ENCODE results near the gene ABHD12. TPM values are rescaled to one million over a fixed set of nuclear protein-coding genes. Genes with fewer than 3 reads are reported as not detected.

The ABHD12 gene
- total RNA-seq, 2 experiments from 2014 or later: 27.9 to 29.2 TPM

DNA sequence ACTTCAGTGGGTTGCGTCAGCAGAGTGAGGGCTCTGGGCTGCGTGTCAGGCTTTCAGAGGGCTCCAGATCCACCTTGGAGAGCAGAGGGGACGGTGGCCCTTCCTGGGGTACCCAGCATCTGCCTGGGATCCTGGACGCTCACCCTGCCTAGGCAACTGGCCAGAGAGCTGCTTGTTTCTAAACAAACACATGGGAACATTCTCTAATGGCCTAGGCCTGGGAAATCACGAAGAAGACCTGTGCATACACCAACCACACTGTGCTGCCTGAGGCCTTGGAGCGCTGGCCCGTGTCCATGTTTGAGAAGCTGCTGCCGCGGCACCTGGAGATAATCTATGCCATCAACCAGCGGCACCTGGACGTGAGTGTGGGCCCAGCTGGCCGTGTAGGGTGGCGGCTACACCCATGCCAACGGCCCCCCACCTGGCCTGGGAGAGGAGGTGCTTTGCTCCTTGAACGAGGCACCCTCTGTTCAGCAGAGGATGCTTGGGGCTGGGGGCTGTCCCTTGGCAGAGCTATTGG, 110.5 kb downstream of the ABHD12 start:
- no peaks in the 10 kb centered on the region for H3K4me1 Mint-ChIP-seq
- H3K9me3 Mint-ChIP-seq (ENCODE audit: low read depth): no peaks in the 10 kb centered on the region
- H3K36me3 Mint-ChIP-seq: peaks cover under 1% of the 10 kb centered on the region
- no peak for DNase-seq
- CTCF ChIA-PET: no interaction called here
- H3K27ac Mint-ChIP-seq: no peak overlapping the region
- ATAC-seq: no peak
- H3K4me3 Mint-ChIP-seq: no peak overlapping the region
- H3K27me3 Mint-ChIP-seq: no peaks in the 10 kb centered on the region

DNA sequence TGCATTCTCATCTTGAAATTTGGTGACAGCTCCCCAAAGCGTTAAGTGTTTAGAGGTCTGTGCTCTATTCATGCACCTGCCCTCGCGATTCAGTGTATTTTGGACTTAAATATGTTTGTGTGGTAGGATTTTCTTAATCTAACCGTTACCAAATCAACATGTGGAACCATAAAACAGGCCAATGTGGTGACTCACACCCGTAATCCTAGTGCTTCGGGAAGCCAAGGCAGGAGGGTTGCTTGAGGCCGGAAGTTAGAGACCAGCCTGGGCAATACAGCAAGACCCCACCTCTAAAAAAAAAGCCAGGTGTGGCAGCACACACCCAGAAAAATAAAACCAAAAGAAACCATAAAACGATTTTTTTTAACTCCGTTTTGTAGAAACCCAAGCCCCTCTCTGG, 111.2 kb downstream of the ABHD12 start:
- H3K4me3 Mint-ChIP-seq: no peak overlapping the region
- no peaks in the 10 kb centered on the region for H3K9me3 Mint-ChIP-seq (ENCODE audit: low read depth)
- ATAC-seq (no peak), DNase-seq (no peak)
- H3K27ac Mint-ChIP-seq: no peak overlapping the region
- CTCF ChIA-PET: no interaction called here
- no peaks in the 10 kb centered on the region for H3K36me3 Mint-ChIP-seq
- H3K27me3 Mint-ChIP-seq: no peaks in the 10 kb centered on the region
- no peaks in the 10 kb centered on the region for H3K4me1 Mint-ChIP-seq

DNA sequence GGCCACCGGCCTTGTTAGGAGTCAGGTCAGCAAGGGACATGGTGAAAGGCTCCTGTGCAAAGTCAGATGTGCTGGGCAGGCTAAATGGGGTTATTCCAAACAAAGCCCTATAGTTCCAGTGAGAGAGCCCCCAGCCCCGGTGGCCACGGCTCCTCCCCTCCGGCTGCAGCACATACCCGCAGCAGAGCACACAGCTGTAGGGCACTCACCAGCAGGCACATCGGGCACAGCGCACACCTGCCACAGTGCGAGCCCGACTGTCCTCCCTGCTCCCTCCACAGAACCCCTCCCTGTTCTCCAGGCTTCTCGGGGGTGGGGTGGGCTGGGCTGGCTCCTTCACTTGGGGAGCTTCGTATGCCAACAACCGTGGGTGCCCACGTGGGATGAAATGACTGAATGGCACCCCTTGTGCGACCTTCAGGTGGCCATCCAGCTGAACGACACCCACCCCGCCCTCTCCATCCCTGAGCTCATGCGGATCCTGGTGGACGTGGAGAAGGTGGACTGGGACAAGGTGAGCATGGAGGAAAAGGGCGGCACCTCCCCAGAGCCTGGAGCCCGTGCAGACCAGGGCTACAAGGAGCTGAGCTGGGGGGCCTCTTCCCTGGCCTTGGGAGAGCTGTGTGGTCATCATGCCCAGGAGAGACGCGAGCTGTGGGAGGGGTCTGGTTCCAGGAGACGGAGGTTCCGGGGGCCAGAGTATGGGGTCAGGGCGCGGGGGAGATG, 111.8 kb downstream of the ABHD12 start:
- CTCF ChIA-PET: no interaction called here
- no peak for ATAC-seq
- no peaks in the 10 kb centered on the region for H3K36me3 Mint-ChIP-seq
- H3K9me3 Mint-ChIP-seq (ENCODE audit: low read depth): no peaks in the 10 kb centered on the region
- H3K4me1 Mint-ChIP-seq: no peaks in the 10 kb centered on the region
- H3K27me3 Mint-ChIP-seq: no peaks in the 10 kb centered on the region
- no peak overlapping the region for H3K4me3 Mint-ChIP-seq
- no peak overlapping the region for H3K27ac Mint-ChIP-seq
- no peak for DNase-seq

DNA sequence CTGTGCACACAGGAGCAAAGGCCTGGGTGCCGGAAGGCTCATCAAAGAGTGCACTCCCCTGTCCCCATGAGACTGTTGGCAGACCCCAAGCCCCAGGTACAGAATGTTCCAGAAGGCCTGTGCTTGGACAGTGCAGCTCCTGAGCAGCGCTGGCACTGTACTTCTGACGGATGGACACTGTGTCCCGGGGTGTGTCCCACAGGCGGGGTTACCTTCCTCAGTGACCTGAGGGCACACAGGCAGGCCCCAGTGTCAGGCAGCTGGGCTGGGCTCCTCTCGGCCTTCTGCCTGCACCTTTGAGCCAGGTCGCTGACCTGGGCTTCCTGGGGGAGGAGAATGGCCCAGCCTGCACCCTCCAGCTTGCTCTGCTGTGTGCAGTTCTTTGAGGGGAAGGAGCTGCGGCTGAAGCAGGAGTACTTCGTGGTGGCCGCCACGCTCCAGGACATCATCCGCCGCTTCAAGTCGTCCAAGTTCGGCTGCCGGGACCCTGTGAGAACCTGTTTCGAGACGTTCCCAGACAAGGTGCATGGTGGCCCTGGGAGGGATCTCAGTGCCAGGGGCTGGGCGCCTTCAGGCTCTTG, 112.6 kb downstream of the ABHD12 start:
- ATAC-seq: no peak
- DNase-seq: no peak
- no peaks in the 10 kb centered on the region for H3K27me3 Mint-ChIP-seq
- H3K36me3 Mint-ChIP-seq: no peaks in the 10 kb centered on the region
- CTCF ChIA-PET: no interaction called here
- no peak overlapping the region for H3K4me3 Mint-ChIP-seq
- H3K4me1 Mint-ChIP-seq: no peaks in the 10 kb centered on the region
- H3K9me3 Mint-ChIP-seq (ENCODE audit: low read depth): no peaks in the 10 kb centered on the region
- no peak overlapping the region for H3K27ac Mint-ChIP-seq

DNA sequence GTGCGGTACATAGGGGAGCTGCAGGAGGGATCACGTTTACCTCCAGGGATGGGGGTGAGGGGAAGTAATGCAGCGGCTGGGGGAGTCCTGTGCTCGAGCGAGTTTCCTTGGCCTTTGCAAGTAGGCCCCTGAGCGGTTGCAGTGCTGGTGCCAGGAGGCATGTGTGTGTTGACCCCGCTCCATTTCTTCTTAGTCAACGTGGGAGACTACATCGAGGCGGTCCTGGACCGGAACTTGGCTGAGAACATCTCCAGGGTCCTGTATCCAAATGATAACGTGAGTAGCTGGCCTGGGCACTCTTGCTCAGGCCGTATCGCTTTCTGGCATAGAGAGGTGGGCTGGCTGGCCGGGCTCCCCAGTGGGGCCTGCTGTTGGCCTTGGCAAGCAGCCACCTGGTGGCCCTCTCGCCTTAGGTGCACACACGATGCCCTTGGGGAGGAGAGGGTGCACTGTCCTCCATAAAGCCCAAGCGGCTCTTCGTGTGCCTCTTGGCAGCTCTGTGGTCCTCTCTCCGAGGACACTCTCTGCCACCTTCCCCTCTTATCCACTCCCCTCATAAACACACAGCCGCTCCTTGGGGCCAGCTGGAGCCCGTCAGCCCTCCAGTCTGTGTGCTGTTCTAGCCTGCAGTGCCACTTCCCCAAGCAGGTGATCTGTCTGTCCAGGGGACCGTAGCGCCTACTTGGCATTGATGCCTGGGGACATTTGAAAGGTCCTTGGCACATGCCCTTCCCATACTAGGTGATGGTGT, 113.4 kb downstream of the ABHD12 start:
- H3K27ac Mint-ChIP-seq: no peak overlapping the region
- DNase-seq (no peak), ATAC-seq (no peak)
- H3K27me3 Mint-ChIP-seq: no peaks in the 10 kb centered on the region
- no peaks in the 10 kb centered on the region for H3K9me3 Mint-ChIP-seq (ENCODE audit: low read depth)
- H3K4me3 Mint-ChIP-seq: no peak overlapping the region
- CTCF ChIA-PET: no interaction called here
- no peaks in the 10 kb centered on the region for H3K4me1 Mint-ChIP-seq
- H3K36me3 Mint-ChIP-seq: no peaks in the 10 kb centered on the region

DNA sequence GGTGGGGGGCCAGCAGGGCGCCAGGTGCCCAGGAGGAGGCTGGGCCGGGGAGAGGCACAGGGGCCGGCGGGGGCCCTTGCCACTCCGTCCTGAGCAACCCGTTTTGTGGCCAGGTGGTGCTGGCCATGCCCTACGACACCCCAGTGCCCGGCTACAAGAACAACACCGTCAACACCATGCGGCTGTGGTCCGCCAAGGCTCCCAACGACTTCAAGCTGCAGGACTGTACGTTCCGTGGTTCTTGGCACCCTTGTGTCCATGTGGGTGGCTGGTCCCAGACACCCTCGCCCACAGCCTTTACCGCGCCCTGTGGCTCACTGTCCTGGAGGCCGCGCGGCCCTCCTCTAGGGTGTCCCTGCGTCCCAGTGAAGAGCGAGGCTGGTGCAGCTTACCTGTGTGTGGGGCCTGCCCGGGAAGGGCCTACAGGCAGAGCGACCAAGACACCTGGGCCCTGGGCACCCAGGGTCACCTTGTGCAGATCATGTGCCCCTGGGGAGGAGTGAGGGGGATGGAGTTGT, 114.0 kb downstream of the ABHD12 start:
- Mint-ChIP-seq H3K4me1 (no peaks in the 10 kb centered on the region), H3K36me3 (no peaks in the 10 kb centered on the region), H3K4me3 (no peak overlapping the region), H3K9me3 (ENCODE audit: low read depth) (no peaks in the 10 kb centered on the region), H3K27me3 (no peaks in the 10 kb centered on the region), H3K27ac (no peak overlapping the region)
- CTCF ChIA-PET: no interaction called here
- DNase-seq: no peak
- ATAC-seq: no peak

DNA sequence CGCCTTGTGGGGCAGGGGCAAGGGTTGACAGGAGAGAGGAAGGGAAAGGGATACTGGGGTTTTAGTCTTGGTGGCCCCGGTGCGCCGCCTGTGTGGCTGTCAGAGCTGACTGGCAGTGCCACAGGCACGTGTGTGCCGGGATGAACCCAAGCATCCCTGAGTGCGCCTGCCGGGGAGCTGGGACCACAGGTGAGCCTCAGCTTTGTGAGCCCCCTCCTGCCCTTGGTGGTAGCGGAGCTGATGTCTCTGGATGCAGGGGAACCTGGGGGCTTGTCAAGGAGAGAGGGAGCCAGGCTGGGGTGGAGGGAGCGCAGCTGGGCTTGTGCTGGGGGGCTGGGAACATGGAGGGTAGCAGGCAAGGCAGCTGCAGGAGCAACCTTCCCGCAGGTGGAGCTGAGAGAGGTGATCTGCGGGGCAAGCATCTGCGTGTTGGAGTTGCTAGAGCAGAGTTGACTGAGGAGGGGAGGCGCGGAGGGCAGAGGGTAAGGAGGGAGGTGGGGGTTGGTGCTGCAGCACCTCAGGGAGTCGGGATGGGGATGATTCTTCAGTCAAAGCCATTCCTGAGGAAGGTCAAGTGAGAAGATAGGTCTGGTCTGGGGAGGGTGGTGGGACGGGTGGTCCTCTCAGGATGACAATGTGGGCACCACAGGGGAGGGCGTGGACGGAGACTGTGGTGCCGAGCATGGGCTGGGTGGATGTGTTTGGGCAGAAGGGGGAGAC, 114.7 kb downstream of the ABHD12 start:
- ATAC-seq (no peak), DNase-seq (no peak)
- Mint-ChIP-seq H3K36me3 (peaks cover 3% of the 10 kb centered on the region), H3K27me3 (no peaks in the 10 kb centered on the region), H3K27ac (no peak overlapping the region), H3K9me3 (ENCODE audit: low read depth) (no peaks in the 10 kb centered on the region), H3K4me3 (no peak overlapping the region), H3K4me1 (no peaks in the 10 kb centered on the region)
- CTCF ChIA-PET: no interaction called here

DNA sequence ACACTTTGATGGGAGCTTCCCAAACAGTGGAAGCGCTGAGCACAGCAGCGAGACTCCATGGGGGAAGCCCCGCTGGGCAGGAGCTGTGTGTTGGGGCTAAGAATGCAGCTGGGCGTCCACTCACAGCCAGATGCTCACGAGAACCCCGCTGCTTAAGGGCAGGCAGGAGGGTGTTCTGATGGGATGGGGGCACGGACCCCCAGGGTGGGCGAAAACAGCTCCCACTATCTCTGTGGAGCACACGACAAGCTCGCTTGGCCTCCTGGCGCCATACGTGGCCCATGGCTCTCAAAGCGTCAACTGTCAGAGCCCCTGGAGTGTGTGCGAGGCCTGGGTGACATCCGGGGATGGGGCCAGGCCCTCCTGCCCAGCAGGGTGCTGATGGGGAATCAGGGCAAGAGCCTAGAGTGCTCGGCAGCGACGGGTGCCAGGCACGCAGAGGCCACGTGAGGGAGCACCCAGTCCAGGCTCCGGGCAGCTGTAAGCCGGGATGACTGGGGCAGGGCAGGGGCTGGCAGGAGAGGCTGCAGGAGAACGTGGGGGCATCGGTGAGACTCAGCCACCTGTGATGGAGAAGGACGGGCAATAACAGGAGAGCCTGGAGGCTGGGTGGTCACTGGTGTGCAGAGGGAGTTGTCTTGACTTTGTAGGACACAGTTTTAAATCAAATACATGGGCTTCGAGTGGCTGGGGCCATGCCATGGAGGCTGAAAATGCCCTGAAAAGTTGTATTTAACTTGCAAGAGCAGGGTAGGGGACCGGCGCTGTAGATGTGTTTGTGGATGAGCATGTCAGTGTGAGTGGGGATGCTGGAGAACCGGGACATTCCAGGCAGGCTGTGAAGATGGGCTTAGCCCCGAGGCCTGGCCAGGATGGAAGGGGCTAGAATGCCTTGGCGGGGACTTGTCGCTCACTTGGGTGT, 115.5 kb downstream of the ABHD12 start:
- Mint-ChIP-seq H3K4me3 (no peak overlapping the region), H3K27me3 (no peaks in the 10 kb centered on the region), H3K27ac (no peak overlapping the region), H3K36me3 (peaks cover 3% of the 10 kb centered on the region), H3K4me1 (no peaks in the 10 kb centered on the region), H3K9me3 (ENCODE audit: low read depth) (no peaks in the 10 kb centered on the region)
- CTCF ChIA-PET: no interaction called here
- ATAC-seq: no peak
- no peak for DNase-seq

DNA sequence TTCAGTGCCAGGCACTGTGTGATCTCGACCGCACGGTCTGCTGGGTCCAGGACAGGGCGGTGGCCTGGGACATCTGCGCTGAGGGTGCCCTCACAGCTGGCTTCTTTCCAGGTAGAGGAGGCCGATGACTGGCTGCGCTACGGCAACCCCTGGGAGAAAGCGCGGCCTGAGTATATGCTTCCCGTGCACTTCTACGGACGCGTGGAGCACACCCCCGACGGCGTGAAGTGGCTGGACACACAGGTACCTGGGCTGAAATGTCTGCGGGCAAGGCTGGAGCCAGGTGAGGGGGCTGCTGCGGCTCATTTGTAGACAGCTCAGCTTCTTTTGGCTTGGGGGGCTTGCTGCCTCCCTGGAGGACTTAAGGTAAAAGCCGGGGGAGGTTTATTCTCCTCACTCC, 116.2 kb downstream of the ABHD12 start:
- no peaks in the 10 kb centered on the region for H3K4me1 Mint-ChIP-seq
- H3K27me3 Mint-ChIP-seq: no peaks in the 10 kb centered on the region
- ATAC-seq (no peak), DNase-seq (no peak)
- H3K4me3 Mint-ChIP-seq: no peak overlapping the region
- H3K9me3 Mint-ChIP-seq (ENCODE audit: low read depth): no peaks in the 10 kb centered on the region
- no peak overlapping the region for H3K27ac Mint-ChIP-seq
- CTCF ChIA-PET: no interaction called here
- H3K36me3 Mint-ChIP-seq: peaks cover 3% of the 10 kb centered on the region

DNA sequence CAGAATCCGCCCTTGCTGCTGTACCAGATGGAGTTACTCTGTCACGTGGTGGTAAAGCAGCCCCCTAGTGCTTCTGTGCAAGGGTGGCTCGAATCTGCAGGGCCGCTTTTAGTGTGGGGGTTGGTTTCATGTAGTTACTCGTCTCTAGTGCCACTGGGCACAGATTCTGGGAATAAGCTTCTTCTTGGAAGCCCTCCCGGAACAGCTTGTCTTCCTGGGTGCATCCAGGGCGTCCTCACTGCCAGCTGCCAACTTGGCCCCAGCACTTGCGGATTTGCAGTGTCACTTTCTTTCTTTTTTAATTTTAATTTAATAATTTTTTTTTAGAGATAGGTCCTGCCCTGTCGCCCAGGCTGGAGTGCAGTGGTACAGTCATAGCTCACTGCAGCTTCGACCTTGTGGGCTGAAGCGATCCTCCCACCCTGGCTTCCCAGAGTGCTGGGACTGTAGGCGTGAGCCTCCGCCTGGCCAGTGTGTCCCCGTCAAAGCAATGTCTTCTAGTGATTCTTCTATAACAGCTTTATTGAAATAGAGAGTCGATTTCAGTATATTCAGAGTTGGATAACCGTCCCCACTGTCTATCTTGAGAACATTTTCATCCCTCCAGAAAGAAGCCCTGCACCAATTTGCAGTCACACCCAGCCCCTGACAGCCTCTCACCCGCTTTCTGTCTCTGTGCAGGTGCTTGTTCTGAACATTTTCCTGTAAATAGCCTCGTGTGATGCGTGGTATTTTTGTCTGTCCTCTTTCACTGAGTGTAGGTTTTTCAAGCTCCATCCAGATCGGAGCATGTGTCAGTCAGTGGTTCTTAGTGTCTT, 116.9 kb downstream of the ABHD12 start:
- DNase-seq (no peak), ATAC-seq (no peak)
- no peaks in the 10 kb centered on the region for H3K27me3 Mint-ChIP-seq
- H3K9me3 Mint-ChIP-seq (ENCODE audit: low read depth): no peaks in the 10 kb centered on the region
- CTCF ChIA-PET: no interaction called here
- no peak overlapping the region for H3K27ac Mint-ChIP-seq
- no peaks in the 10 kb centered on the region for H3K4me1 Mint-ChIP-seq
- peaks cover 3% of the 10 kb centered on the region for H3K36me3 Mint-ChIP-seq
- H3K4me3 Mint-ChIP-seq: no peak overlapping the region

DNA sequence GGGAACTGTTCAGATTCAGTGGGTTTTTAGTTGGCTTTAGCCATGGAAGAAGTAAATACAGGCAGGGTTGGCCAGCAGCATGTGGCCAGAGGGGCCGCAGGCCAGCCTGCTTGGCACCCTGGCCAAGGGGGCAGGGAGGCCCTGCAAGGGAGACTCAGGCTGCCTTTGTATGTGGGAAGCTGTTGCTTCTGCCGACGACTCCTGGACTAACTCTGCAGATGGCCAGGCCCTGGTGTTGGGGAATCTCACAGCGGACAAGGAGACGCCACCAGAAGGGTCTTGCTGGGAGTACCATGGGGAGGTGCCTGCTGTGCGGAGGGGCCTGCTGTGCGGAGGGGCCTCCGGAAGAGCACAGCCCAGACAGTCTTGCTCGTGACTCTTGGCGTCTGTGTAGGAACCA, 117.6 kb downstream of the ABHD12 start:
- H3K27ac Mint-ChIP-seq: no peak overlapping the region
- H3K4me3 Mint-ChIP-seq: no peak overlapping the region
- H3K9me3 Mint-ChIP-seq (ENCODE audit: low read depth): no peaks in the 10 kb centered on the region
- H3K4me1 Mint-ChIP-seq: no peaks in the 10 kb centered on the region
- ATAC-seq (no peak), DNase-seq (no peak)
- CTCF ChIA-PET: no interaction called here
- no peaks in the 10 kb centered on the region for H3K27me3 Mint-ChIP-seq
- peaks cover 3% of the 10 kb centered on the region for H3K36me3 Mint-ChIP-seq
